Activated T-cell treated with anti-CD3 and anti-CD28 coated beads, Interleukin-2, amount 50 U/mL, for 1 hour (primary cell): Measurements from ENCODE around the gene LSM10.
A peak's percentile ranks its signal among the peaks of the same experiment; 100 is the strongest.

Experiments
- DNase-seq: peaks from one replicate; pipeline ENCODE4 v3.0.0-alpha.2; 2020

Gene LSM10

GRCh38 chr1:36406440-36406839 is 8.7 kb upstream of the LSM10 start:
- no peak for DNase-seq

DNA sequence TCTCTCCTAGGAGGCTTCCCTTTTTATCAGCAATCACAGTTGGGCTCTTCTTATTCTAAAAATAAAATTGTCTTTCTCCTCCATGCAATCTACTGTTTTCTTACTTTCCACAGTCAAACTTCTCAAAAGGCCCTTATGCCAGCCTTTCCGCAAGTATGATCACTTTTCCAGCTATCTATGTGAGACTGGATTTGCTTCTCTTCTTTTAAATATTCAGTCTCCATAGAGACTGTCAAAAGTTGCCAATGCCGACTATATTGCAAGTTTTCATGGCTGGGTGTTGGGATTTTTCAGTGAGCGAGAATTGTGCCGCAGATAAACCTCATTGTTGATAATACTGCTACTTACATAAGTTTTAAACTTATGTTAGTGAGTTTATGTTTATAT is 4.8 kb upstream of the LSM10 start:
- no peak for DNase-seq

DNA sequence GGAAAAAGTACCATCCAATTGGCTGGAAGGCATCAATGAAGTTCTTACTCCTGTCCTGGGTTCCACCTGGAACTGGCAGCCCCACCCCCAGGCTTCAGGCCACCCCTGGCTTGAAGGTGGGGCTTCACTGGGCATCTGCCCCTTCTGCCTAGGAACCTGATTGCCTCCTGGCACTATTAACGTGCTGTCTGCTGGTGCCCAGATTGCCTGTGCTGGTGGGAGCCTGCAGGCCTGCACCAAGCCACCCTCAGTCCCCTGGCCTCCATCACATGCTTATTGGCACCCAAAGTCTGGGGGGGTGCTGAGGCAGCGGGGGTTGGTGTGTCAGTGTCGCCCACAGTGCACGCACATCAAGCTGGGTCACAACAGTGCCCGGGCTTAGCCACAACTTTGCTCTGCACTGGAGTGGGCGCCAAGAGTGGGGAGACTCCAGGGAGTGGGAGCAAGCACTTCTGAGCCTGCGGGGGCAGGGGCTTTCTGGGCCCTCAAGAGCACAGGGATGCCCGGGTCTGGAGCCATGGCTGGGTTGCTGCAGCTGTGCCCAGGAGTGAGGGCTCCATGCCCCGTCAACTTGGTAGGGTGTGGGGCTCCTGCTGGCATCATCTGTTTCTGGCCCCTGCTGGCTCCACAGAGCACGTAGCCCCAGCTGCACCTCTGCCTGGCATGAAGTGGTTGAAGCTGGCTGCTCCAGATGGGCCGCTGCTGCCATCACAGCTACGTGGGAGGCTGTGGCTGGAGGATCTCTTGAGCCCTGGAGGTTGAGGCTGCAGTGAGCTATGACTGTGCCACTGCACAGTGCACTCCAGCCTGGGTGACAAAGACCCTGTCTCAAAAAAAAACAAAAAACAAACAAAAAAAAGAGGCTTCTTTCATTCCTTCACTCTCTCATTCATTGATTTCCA is 4.1 kb upstream of the LSM10 start:
- no peak for DNase-seq

DNA sequence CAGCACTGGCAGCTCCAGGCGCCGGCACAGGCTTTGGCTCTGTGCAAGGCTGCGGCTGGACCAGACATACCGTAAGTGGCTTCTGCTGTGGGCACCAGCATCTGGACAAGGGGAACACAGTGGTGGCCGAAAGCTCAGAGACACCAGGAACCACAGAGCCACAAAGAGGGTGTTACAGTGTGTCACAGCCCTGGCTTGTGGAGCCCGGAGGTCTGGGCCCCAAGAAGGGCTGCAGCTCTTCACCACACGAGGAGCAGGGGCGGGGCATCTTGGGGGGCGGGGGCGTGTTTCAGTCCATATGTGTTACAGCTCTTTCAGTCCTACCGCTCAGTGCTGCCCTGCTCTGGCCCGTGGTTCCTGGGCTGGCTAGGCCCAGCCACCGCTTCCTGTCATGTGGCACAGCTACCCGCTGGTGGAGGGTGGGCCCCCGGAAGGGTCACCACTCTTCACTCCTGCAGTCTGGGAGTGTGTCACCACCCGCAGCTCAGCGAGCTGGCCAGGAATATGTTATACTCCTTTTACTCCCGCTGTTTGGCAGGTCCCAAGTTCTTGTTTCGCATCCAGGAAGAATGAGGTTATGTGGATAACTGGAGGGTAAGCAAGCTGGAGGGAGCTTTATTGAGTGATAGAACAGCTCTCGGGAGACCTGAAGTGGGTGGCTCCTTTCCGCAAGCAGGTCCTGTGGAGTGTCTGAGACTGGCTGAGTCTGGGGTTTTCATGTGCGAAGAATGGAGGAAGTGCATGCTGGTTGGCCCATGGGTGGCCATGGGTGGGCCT is 3.3 kb upstream of the LSM10 start:
- DNase-seq, result no peak

DNA sequence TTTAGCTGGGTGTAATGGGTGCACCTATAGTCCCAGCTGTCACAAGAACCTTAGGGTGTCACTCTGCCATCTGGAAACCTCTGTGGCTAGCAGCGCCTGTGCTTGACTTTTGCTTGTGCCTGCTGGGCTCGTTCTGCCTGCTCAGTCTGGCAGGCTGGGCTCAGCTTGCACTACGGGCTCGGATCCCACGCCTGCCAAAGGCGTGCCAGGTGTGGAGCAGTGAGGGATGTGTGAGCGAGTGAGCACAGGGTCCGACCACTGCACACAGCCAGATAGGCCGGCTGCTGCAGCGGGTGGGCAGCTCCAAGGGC is 2.8 kb upstream of the LSM10 start:
- no peak for DNase-seq

DNA sequence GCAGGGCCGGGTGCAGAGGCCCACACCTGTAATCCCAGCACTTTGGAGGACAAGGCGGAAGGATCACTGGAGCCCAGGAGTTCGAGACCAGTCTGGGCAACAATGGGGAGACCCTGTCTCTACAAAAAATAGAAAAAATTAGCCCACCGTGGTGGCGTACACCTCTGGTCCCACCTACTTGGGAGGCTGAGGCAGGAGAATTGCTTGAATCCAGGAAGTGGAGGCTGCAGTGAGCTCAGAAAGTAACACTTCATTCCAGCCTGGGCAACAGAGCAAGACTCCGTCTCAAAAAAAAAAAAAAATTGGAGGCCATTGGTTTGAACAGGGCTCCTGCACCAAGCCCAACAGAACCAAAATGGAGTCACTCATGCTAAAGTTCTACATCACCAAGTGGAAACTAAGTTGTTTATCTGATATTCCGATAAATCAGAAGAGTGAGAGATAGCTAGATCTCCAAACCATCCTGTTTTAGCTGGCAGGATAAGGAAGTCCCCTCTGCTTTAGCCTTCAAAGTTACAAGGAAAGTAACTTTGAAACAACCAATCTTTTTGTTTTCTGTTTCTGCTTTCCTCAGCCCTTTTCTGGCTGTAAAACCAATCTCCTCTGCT is 766 bp upstream of the LSM10 start:
- no peak for DNase-seq

- DNase-seq, result no peak
Measured at GRCh38 chr1:36397083-36397377, 678 bp downstream of the LSM10 start.

- no peak for DNase-seq
Measured at GRCh38 chr1:36396359-36396758, 1.3 kb downstream of the LSM10 start.

- no peak for DNase-seq
Measured at GRCh38 chr1:36393686-36394085, 4.0 kb downstream of the LSM10 start.

DNA sequence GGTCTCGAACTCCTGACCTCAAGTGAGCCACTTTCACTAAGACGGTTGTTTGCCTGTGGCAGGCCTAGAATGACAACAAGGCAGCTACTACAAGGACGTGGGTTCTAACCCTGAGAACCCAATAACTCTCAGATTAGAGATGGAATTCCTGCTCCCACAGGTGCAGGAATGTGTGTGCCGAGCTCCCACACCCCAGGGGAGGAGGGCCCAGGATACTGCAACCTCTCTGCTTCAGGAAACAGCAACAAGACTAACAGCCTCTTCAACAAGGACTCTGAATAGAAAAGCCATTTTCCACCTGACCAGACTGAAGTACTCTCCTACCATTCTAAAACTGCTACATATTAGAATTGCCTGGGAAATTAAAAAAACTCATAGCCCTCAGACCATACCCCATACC is 4.9 kb downstream of the LSM10 start:
- no peak for DNase-seq

DNA sequence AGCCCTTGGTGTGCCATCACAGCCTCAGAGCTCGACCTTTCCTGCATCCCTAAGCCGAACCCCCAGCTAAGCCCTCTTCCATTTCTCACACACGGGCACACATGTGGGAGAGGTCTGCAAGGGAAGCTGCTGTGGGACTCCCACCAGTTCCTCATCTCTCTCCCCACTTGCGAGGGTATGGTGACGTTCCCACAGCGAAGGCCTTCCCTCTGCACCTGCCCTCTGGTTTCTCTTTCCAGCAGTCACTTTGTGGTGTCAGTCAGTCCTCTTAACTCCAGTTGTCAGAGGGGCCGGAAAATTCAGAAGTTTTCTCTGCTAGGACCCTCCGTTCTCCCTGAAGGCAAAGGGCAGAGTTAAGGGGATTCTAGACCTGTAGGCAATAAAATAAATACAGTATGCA is 6.4 kb downstream of the LSM10 start:
- no peak for DNase-seq

- no peak for DNase-seq
Measured at GRCh38 chr1:36390411-36390810, 7.3 kb downstream of the LSM10 start.

GRCh38 chr1:36389999-36390398 is 7.7 kb downstream of the LSM10 start:
- no peak for DNase-seq

GRCh38 chr1:36389261-36389660 is 8.4 kb downstream of the LSM10 start:
- no peak for DNase-seq

- no peak for DNase-seq
Measured at GRCh38 chr1:36387141-36387949, 10.4 kb downstream of the LSM10 start.

DNA sequence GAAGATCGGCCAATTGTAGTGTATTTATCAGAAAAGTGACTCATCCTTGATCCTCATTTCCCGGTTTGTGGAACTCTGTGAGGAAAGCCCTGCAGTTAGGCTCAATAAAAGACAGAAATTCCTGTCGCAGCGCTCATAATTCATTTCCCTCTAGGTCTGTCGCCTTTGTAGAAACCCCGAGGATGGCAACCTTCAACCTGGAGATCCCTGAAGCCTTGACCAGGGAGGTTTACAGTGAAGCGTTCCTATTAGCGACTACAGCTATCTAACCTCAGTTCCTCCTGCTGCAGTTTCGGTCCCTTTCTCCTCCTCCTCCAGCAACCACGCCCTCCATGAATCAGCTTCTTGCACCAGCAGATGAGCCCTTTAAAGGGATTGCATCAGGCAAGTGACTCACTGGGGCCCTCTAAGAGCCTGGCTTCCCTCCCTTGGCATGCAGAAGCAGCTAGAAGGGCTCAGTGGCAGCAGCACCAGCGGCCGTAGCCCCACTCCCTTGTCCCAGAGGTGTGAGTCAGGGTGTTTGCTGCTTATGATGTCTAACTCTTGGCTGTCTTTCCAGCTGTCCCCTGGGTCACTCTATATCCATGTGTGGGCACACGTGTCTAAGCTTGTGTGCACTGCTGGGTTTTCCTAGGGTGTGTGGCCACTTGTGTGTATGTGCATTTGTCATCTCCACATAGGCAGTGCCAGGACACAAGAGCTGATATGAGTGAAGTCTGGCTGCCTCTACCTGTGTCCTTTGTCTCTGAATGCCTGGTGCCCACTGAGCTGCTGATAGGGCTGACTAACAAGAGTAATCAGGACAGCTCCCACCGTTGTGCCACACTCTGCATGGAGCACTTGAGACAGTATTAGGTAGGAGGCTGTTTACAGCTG is 11.2 kb downstream of the LSM10 start:
- peak; percentile 76 for DNase-seq

- DNase-seq, result peak; percentile 98
Measured at GRCh38 chr1:36385410-36386264, 12.1 kb downstream of the LSM10 start, which contains the start of gene STK40. Gene STK40 (minus strand): TSS chr1:36385924. CDS start chr1:36361332, 24,592 bp downstream.

GRCh38 chr1:36384542-36385409 is 12.9 kb downstream of the LSM10 start:
- DNase-seq, result no peak

- DNase-seq, result no peak
Measured at GRCh38 chr1:36383240-36383639, 14.5 kb downstream of the LSM10 start.

DNA sequence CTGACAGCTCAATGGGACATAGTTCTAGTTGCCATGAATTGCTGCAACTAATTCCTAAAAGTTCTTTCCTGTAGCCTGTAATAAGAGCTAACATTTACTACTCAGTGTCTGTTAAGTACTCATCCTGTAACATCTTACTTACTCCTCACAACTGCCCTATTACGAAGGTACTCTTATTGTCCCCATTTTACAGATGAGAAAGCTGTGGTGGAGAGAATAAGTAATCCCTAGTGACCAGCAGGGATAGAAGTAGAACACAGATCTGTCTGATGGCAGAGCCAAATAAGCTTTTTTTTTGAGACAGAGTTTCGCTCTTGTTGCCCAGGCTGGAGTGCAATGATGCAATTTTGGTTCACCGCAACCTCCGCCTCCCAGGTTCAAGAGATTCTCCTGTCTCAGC is 15.0 kb downstream of the LSM10 start:
- no peak for DNase-seq
